H9 (cell line): ENCODE results near the gene DUSP5. TPM values are rescaled to one million over a fixed set of nuclear protein-coding genes. Genes with fewer than 3 reads are reported as not detected.

Experiments
- DNase-seq: peaks from one replicate; pipeline ENCODE4 v3.0.0-alpha.2; 2017
- H2AFZ ChIP-seq: one replicate; pipeline ENCODE4 v1.6.1; 2013; ENCODE audit warnings: mild to moderate bottlenecking, low read length, control low read depth, moderate library complexity
- H2AK5ac ChIP-seq: 2 replicates; pipeline ENCODE4 v1.6.1; 2013; ENCODE audit warnings: low read length, control low read depth, mixed read lengths; ENCODE audit not compliant: insufficient read length
- H2BK120ac ChIP-seq: one replicate; pipeline ENCODE4 v1.6.1; 2013; ENCODE audit warnings: low read depth, mild to moderate bottlenecking, low read length, control low read depth, inconsistent platforms; ENCODE audit not compliant: poor library complexity, severe bottlenecking
- H2BK12ac ChIP-seq: 2 replicates; pipeline ENCODE4 v1.6.1; 2013; ENCODE audit warnings: low read length, control low read depth, mixed read lengths, low read depth; ENCODE audit not compliant: insufficient read length
- H2BK15ac ChIP-seq: 2 replicates; pipeline ENCODE4 v1.6.1; 2013; ENCODE audit warnings: low read depth, low read length, control low read depth
- H2BK20ac ChIP-seq: one replicate; pipeline ENCODE4 v1.6.1; 2013; ENCODE audit warnings: low read depth, mild to moderate bottlenecking, low read length, control low read depth, inconsistent platforms; ENCODE audit not compliant: poor library complexity, severe bottlenecking
- H2BK5ac ChIP-seq: 2 replicates; pipeline ENCODE4 v1.6.1; 2013; ENCODE audit warnings: low read length, control low read depth, mixed read lengths; ENCODE audit not compliant: insufficient read length
- H3K14ac ChIP-seq: 2 replicates; pipeline ENCODE4 v1.6.1; 2013; ENCODE audit warnings: low read length, control low read depth; ENCODE audit not compliant: insufficient read depth
- H3K18ac ChIP-seq: 2 replicates; pipeline ENCODE4 v1.6.1; 2013; ENCODE audit warnings: low read depth, mild to moderate bottlenecking, mixed read lengths, low read length, control low read depth; ENCODE audit not compliant: insufficient read length
- H3K23ac ChIP-seq: 2 replicates; pipeline ENCODE4 v1.6.1; 2013; ENCODE audit warnings: low read length, control low read depth, mixed read lengths, low read depth; ENCODE audit not compliant: insufficient read length
- H3K23me2 ChIP-seq: 2 replicates; pipeline ENCODE4 v1.6.1; 2013; ENCODE audit warnings: low read depth, mild to moderate bottlenecking, mixed read lengths, low read length, control low read depth; ENCODE audit not compliant: insufficient read length, poor library complexity, severe bottlenecking
- H3K27ac ChIP-seq: 2 replicates; pipeline ENCODE4 v1.5.1; 2013; ENCODE audit warnings: low read length, control low read depth, mixed read lengths, low read depth; ENCODE audit not compliant: insufficient read length
- H3K27me3 ChIP-seq: 2 replicates; pipeline ENCODE4 v1.6.1; 2013; ENCODE audit warnings: low read length, control low read depth, inconsistent platforms; ENCODE audit not compliant: insufficient read depth
- H3K4ac ChIP-seq: 2 replicates; pipeline ENCODE4 v1.6.1; 2013; ENCODE audit warnings: low read depth, mild to moderate bottlenecking, control low read depth, inconsistent platforms, low read length, moderate library complexity
- H3K4me1 ChIP-seq: 2 replicates; pipeline ENCODE4 v1.6.1; 2013; ENCODE audit warnings: low read length, control low read depth, inconsistent platforms; ENCODE audit not compliant: insufficient read depth
- H3K4me2 ChIP-seq: 2 replicates; pipeline ENCODE4 v1.6.1; 2013; ENCODE audit warnings: low read length, control low read depth, mixed read lengths; ENCODE audit not compliant: insufficient read length, insufficient read depth
- H3K56ac ChIP-seq: 2 replicates; pipeline ENCODE4 v1.6.1; 2013; ENCODE audit warnings: low read depth, mild to moderate bottlenecking, mixed read lengths, low read length, control low read depth; ENCODE audit not compliant: insufficient read length
- H3K79me1 ChIP-seq: 2 replicates; pipeline ENCODE4 v1.6.1; 2013; ENCODE audit warnings: low read depth, mild to moderate bottlenecking, moderate library complexity, low read length, control low read depth, inconsistent platforms; ENCODE audit not compliant: insufficient read depth, poor library complexity, severe bottlenecking
- H3K79me2 ChIP-seq: 2 replicates; pipeline ENCODE4 v1.6.1; 2013; ENCODE audit warnings: low read length, control low read depth, inconsistent platforms; ENCODE audit not compliant: insufficient read depth
- H3K9ac ChIP-seq: 2 replicates; pipeline ENCODE4 v1.6.1; 2013; ENCODE audit warnings: low read length, control low read depth, mixed read lengths; ENCODE audit not compliant: insufficient read length; ENCODE audit errors: extremely low read depth
- H3K9me3 ChIP-seq: one replicate; pipeline ENCODE4 v1.6.1; 2013; ENCODE audit warnings: low read depth, low read length, inconsistent platforms; ENCODE audit not compliant: control insufficient read depth
- H3T11ph ChIP-seq: one replicate; pipeline ENCODE4 v1.6.1; 2013; ENCODE audit warnings: mild to moderate bottlenecking, low read length, control low read depth, inconsistent platforms
- H4K20me1 ChIP-seq: one replicate; pipeline ENCODE4 v1.6.1; 2013; ENCODE audit not compliant: control insufficient read depth, insufficient read length, insufficient read depth
- H4K5ac ChIP-seq: 2 replicates; pipeline ENCODE4 v1.6.1; 2013; ENCODE audit warnings: low read depth, mild to moderate bottlenecking, mixed read lengths, low read length, control low read depth; ENCODE audit not compliant: insufficient read length
- H4K8ac ChIP-seq: replicated peaks from 2 replicates; pipeline ENCODE4 v1.6.1; 2013; ENCODE audit warnings: low read length, control low read depth, mixed read lengths, low read depth; ENCODE audit not compliant: insufficient read length
- H4K91ac ChIP-seq: 2 replicates; pipeline ENCODE4 v1.6.1; 2013; ENCODE audit warnings: low read depth, mild to moderate bottlenecking, moderate library complexity, mixed read lengths, low read length, control low read depth; ENCODE audit not compliant: insufficient read length
- H3K27ac Mint-ChIP-seq, 3 experiments: 2 replicates in 2 of 3; 3 replicates in 1 of 3; pipeline ENCODE4 v1.8.0; 2020 to 2021; ENCODE audit warnings: mixed read lengths in 3 of 3, mild to moderate bottlenecking in 1 of 3, moderate library complexity in 1 of 3
- H3K27me3 Mint-ChIP-seq: 2 replicates; pipeline ENCODE4 v1.8.0; 2021; ENCODE audit warnings: low read depth, mild to moderate bottlenecking, moderate library complexity, mixed read lengths
- H3K36me3 Mint-ChIP-seq, 3 experiments: 2 replicates in 2 of 3; 3 replicates in 1 of 3; pipeline ENCODE4 v1.8.0; 2020 to 2021; ENCODE audit warnings: low read depth in 3 of 3, mixed read lengths in 3 of 3; ENCODE audit not compliant: insufficient read depth in 1 of 3
- H3K4me1 Mint-ChIP-seq, 2 experiments: 2 replicates each; pipeline ENCODE4 v1.8.0; 2020; ENCODE audit warnings: mixed read lengths in 2 of 2
- H3K4me3 Mint-ChIP-seq, 2 experiments: 2 replicates in 1 of 2; 3 replicates in 1 of 2; pipeline ENCODE4 v1.8.0; 2020 to 2021; ENCODE audit warnings: mild to moderate bottlenecking in 2 of 2, mixed read lengths in 2 of 2, moderate library complexity in 1 of 2
- H3K9me3 Mint-ChIP-seq, 2 experiments: 2 replicates in 1 of 2; 3 replicates in 1 of 2; pipeline ENCODE4 v1.8.0; 2020; ENCODE audit warnings: mild to moderate bottlenecking in 2 of 2, mixed read lengths in 2 of 2, moderate library complexity in 1 of 2
- WGBS: extraction: QIAGEN DNeasy Blood & Tissue Kit; methylation state at CpG from one replicate; pipeline ENCODE4 v1.1.7; 2013; ENCODE audit warnings: missing lambda C conversion rate, low lambda C conversion rate, mixed read lengths; ENCODE audit not compliant: insufficient read length; ENCODE audit errors: extremely low coverage; 5-methylcytosine and 5-hydroxymethylcytosine counted together
- total RNA-seq: library from RNA; stranded (reverse); gene quantifications from 2 replicates; pipeline ENCODE4 v1.2.1, GENCODE V29; 2021
- TF ChIP-seq, protein P1 (sequence below): fragments of 200-600 bp; sonication (generic); conservative IDR thresholded peaks from 3 replicates; pipeline ENCODE4 v1.8.0; 2021; ENCODE audit warnings: antibody characterized with exemption, mild to moderate bottlenecking

DUSP5 gene
- total RNA-seq, 1 experiment from 2014 or later, result 29.3 TPM

GRCh38 chr10:110481919-110482318 lies 15.8 kb upstream of the DUSP5 start:
- H3K27ac Mint-ChIP-seq, result no peak overlapping the region
- H3K79me1 ChIP-seq, result no peaks in the 10 kb centered on the region
- no peak overlapping the region for H3K18ac ChIP-seq
- no peak overlapping the region for H4K91ac ChIP-seq
- H2BK5ac ChIP-seq, result no peak overlapping the region
- no peak for DNase-seq
- H3K27me3 ChIP-seq, result no peaks in the 10 kb centered on the region
- no peak overlapping the region for H3K4me2 ChIP-seq
- no peak overlapping the region for H4K5ac ChIP-seq
- no peak overlapping the region for H2BK20ac ChIP-seq
- no peaks in the 10 kb centered on the region for H3K9me3 Mint-ChIP-seq
- H3K27ac ChIP-seq, result no peak overlapping the region
- no peak overlapping the region for H4K8ac ChIP-seq
- peaks cover 7% of the 10 kb centered on the region in 2 experiments for H3K4me1 Mint-ChIP-seq
- H3K56ac ChIP-seq, result no peak overlapping the region
- no peak overlapping the region for H3K4me3 Mint-ChIP-seq
- 100% methylated on average over 1 of the region's 1 CpG for WGBS
- H3K14ac ChIP-seq, result no peak overlapping the region
- H3K27me3 Mint-ChIP-seq, result no peaks in the 10 kb centered on the region; the same call in 1 of the 2 replicates
- no peak overlapping the region for H2AK5ac ChIP-seq
- no peak overlapping the region for H2BK12ac ChIP-seq
- no peak overlapping the region for H3K9ac ChIP-seq
- H3K79me2 ChIP-seq, result no peaks in the 10 kb centered on the region
- H3K23ac ChIP-seq, result no peak overlapping the region
- no peaks in the 10 kb centered on the region for H3K23me2 ChIP-seq
- H3K4me1 ChIP-seq, result peaks cover 4% of the 10 kb centered on the region
- H3K9me3 ChIP-seq, result no peaks in the 10 kb centered on the region
- H4K20me1 ChIP-seq, result no peaks in the 10 kb centered on the region
- no peak overlapping the region for H2AFZ ChIP-seq
- H2BK120ac ChIP-seq, result no peak overlapping the region
- H3K36me3 Mint-ChIP-seq, result no peaks in the 10 kb centered on the region
- H3T11ph ChIP-seq, result no peak overlapping the region
- TF ChIP-seq, protein P1, sequence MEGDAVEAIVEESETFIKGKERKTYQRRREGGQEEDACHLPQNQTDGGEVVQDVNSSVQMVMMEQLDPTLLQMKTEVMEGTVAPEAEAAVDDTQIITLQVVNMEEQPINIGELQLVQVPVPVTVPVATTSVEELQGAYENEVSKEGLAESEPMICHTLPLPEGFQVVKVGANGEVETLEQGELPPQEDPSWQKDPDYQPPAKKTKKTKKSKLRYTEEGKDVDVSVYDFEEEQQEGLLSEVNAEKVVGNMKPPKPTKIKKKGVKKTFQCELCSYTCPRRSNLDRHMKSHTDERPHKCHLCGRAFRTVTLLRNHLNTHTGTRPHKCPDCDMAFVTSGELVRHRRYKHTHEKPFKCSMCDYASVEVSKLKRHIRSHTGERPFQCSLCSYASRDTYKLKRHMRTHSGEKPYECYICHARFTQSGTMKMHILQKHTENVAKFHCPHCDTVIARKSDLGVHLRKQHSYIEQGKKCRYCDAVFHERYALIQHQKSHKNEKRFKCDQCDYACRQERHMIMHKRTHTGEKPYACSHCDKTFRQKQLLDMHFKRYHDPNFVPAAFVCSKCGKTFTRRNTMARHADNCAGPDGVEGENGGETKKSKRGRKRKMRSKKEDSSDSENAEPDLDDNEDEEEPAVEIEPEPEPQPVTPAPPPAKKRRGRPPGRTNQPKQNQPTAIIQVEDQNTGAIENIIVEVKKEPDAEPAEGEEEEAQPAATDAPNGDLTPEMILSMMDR, result no peak
- no peak overlapping the region for H2BK15ac ChIP-seq
- H3K4ac ChIP-seq, result no peak overlapping the region
